ENCODE measurements around the gene PLEKHM2.

PLEKHM2 gene

DNA sequence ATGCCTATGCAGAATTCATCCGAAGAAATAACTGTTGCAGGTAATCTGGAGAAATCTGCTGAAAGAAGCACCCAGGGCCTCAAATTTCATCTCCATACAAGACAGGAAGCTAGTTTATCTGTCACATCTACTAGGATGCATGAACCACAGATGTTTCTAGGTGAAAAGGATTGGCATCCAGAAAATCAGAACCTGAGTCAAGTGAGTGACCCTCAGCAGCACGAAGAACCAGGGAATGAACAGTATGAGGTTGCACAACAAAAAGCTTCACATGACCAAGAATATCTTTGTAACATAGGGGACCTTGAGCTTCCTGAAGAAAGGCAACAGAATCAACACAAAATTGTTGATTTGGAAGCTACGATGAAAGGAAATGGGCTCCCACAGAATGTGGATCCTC is 24.0 kb upstream of the PLEKHM2 start:
- Histone ChIP-seq H3K4me3 (ENCODE audit: low read depth, low read length) (no peak overlapping the region), H3K36me3 (peaks cover 15% of the 10 kb centered on the region; the same call in 1 of the 2 replicates), H3K4me1 (no peaks in the 10 kb centered on the region), H3K9me3 (no peaks in the 10 kb centered on the region), H3K27me3 (no peaks in the 10 kb centered on the region)
- no peak for DNase-seq
- TF ChIP-seq CTCF (IDR thresholded peaks at IDR 0.05; ENCODE audit: low read depth, low read length), result no peak

GRCh38 chr1:15662477-15662876 is 21.6 kb upstream of the PLEKHM2 start:
- no peak for DNase-seq
- Histone ChIP-seq H3K36me3 (peaks cover 13% of the 10 kb centered on the region; the same call in 1 of the 2 replicates), H3K4me1 (no peaks in the 10 kb centered on the region), H3K27me3 (no peaks in the 10 kb centered on the region), H3K4me3 (ENCODE audit: low read depth, low read length) (no peak overlapping the region), H3K9me3 (no peaks in the 10 kb centered on the region)
- no peak for TF ChIP-seq CTCF (IDR thresholded peaks at IDR 0.05; ENCODE audit: low read depth, low read length)

DNA sequence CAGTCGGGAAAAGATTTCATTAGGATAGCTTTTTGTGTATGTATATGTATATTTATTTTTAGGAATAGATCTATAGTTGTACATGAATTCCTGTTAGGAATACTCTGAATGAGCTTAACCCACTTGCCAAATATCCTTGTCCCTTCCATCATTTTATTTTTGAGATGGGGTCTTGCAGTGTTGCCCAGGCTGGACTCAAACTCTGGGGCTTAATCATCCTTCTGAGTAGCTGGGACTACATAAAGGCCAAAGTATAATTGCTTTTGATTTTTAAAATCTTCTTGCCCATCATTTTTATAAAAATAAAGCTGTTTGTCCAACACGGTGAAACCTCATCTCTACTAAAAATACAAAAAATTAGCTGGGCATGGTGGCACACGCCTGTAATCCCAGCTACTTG is 20.2 kb upstream of the PLEKHM2 start:
- Histone ChIP-seq H3K27me3 (no peaks in the 10 kb centered on the region), H3K36me3 (peaks cover 13% of the 10 kb centered on the region; the same call in 1 of the 2 replicates), H3K4me3 (ENCODE audit: low read depth, low read length) (no peak overlapping the region), H3K4me1 (no peaks in the 10 kb centered on the region), H3K9me3 (no peaks in the 10 kb centered on the region)
- DNase-seq, result no peak
- no peak for TF ChIP-seq CTCF (IDR thresholded peaks at IDR 0.05; ENCODE audit: low read depth, low read length)

GRCh38 chr1:15667362-15667761 is 16.8 kb upstream of the PLEKHM2 start:
- no peak for DNase-seq
- Histone ChIP-seq H3K4me1 (no peaks in the 10 kb centered on the region), H3K4me3 (ENCODE audit: low read depth, low read length) (no peak overlapping the region), H3K27me3 (no peaks in the 10 kb centered on the region), H3K9me3 (no peaks in the 10 kb centered on the region), H3K36me3 (no peaks in the 10 kb centered on the region)
- no peak for TF ChIP-seq CTCF (IDR thresholded peaks at IDR 0.05; ENCODE audit: low read depth, low read length)

GRCh38 chr1:15668089-15668754 is 15.9 kb upstream of the PLEKHM2 start:
- Histone ChIP-seq H3K36me3 (no peaks in the 10 kb centered on the region), H3K9me3 (no peaks in the 10 kb centered on the region), H3K4me1 (no peaks in the 10 kb centered on the region), H3K27me3 (no peaks in the 10 kb centered on the region), H3K4me3 (ENCODE audit: low read depth, low read length) (no peak overlapping the region)
- no peak for TF ChIP-seq CTCF (IDR thresholded peaks at IDR 0.05; ENCODE audit: low read depth, low read length)
- DNase-seq, result no peak

- Histone ChIP-seq H3K4me1 (no peaks in the 10 kb centered on the region), H3K36me3 (no peaks in the 10 kb centered on the region), H3K27me3 (no peaks in the 10 kb centered on the region), H3K4me3 (ENCODE audit: low read depth, low read length) (no peak overlapping the region), H3K9me3 (no peaks in the 10 kb centered on the region)
- TF ChIP-seq CTCF (IDR thresholded peaks at IDR 0.05; ENCODE audit: low read depth, low read length), result no peak
- DNase-seq, result no peak
Observed at GRCh38 chr1:15669074-15669473, 15.0 kb upstream of the PLEKHM2 start.
